Measurements from ENCODE around the gene RILPL1. TPM values are rescaled to one million over a fixed set of nuclear protein-coding genes. Genes with fewer than 3 reads are reported as not detected.
A peak's percentile ranks its signal among the peaks of the same experiment; 100 is the strongest.
"Not testable (repeated sequence)": the region's sequence is repeated elsewhere in the genome, so short reads cannot be mapped to it uniquely, and the experiment has no call there.

RILPL1 gene
- total RNA-seq, 2 experiments from 2014 or later, result 1.5 TPM

- DNase-seq, result no peak
- CTCF ChIA-PET, result no interaction called here
- H3K27ac Mint-ChIP-seq, result no peak overlapping the region
- no peaks in the 10 kb centered on the region for H3K9me3 Mint-ChIP-seq (ENCODE audit: low read depth)
- no peak overlapping the region for H3K4me3 Mint-ChIP-seq
- no peaks in the 10 kb centered on the region for H3K36me3 Mint-ChIP-seq
- no peaks in the 10 kb centered on the region for H3K4me1 Mint-ChIP-seq
- no peak for ATAC-seq
- no peaks in the 10 kb centered on the region for H3K27me3 Mint-ChIP-seq
Measured at GRCh38 chr12:123523518-123523917, 10.0 kb downstream of the RILPL1 start.

- no peaks in the 10 kb centered on the region for H3K9me3 Mint-ChIP-seq (ENCODE audit: low read depth)
- H3K4me3 Mint-ChIP-seq, result no peak overlapping the region
- no peak overlapping the region for H3K27ac Mint-ChIP-seq
- H3K36me3 Mint-ChIP-seq, result no peaks in the 10 kb centered on the region
- H3K4me1 Mint-ChIP-seq, result no peaks in the 10 kb centered on the region
- no peaks in the 10 kb centered on the region for H3K27me3 Mint-ChIP-seq
- no peak for DNase-seq
- CTCF ChIA-PET, result no interaction called here
- ATAC-seq, result no peak
Measured at GRCh38 chr12:123522164-123522563, 11.4 kb downstream of the RILPL1 start.

- H3K4me1 Mint-ChIP-seq, result no peaks in the 10 kb centered on the region
- H3K27ac Mint-ChIP-seq, result no peak overlapping the region
- DNase-seq (no peak), ATAC-seq (no peak)
- H3K27me3 Mint-ChIP-seq, result no peaks in the 10 kb centered on the region
- H3K9me3 Mint-ChIP-seq (ENCODE audit: low read depth), result no peaks in the 10 kb centered on the region
- H3K36me3 Mint-ChIP-seq, result no peaks in the 10 kb centered on the region
- CTCF ChIA-PET, result no interaction called here
- no peak overlapping the region for H3K4me3 Mint-ChIP-seq
Measured at GRCh38 chr12:123520567-123521474, 12.7 kb downstream of the RILPL1 start.

- DNase-seq (no peak), ATAC-seq (no peak)
- Mint-ChIP-seq H3K4me3 (no peak overlapping the region), H3K4me1 (no peaks in the 10 kb centered on the region), H3K27me3 (no peaks in the 10 kb centered on the region), H3K9me3 (ENCODE audit: low read depth) (no peaks in the 10 kb centered on the region), H3K27ac (no peak overlapping the region), H3K36me3 (no peaks in the 10 kb centered on the region)
- CTCF ChIA-PET, result interaction anchor here (0.7 to 1.3 kb wide), 2 partner anchors 10 to 13 kb away, joined by 3 read pairs; no protein-coding TSS in a partner anchor
Measured at GRCh38 chr12:123519141-123520001, 14.1 kb downstream of the RILPL1 start.

- no peaks in the 10 kb centered on the region for H3K4me1 Mint-ChIP-seq
- no peaks in the 10 kb centered on the region for H3K27me3 Mint-ChIP-seq
- no peaks in the 10 kb centered on the region for H3K36me3 Mint-ChIP-seq
- no peaks in the 10 kb centered on the region for H3K9me3 Mint-ChIP-seq (ENCODE audit: low read depth)
- DNase-seq, result no peak
- no peak for ATAC-seq
- H3K27ac Mint-ChIP-seq, result no peak overlapping the region
- no peak overlapping the region for H3K4me3 Mint-ChIP-seq
- CTCF ChIA-PET, result no interaction called here
Measured at GRCh38 chr12:123516216-123516780, 17.2 kb downstream of the RILPL1 start.

- H3K36me3 Mint-ChIP-seq; H3K4me1 Mint-ChIP-seq; H3K9me3 Mint-ChIP-seq (ENCODE audit: low read depth); ATAC-seq; CTCF ChIA-PET; H3K27me3 Mint-ChIP-seq; H3K27ac Mint-ChIP-seq; H3K4me3 Mint-ChIP-seq; DNase-seq: not testable (repeated sequence)
Measured at GRCh38 chr12:123514582-123515221, 18.8 kb downstream of the RILPL1 start.

- H3K27me3 Mint-ChIP-seq, result no peaks in the 10 kb centered on the region
- DNase-seq (no peak), ATAC-seq (peak; percentile 27)
- H3K36me3 Mint-ChIP-seq, result no peaks in the 10 kb centered on the region
- H3K27ac Mint-ChIP-seq, result no peak overlapping the region
- CTCF ChIA-PET, result no interaction called here
- no peaks in the 10 kb centered on the region for H3K9me3 Mint-ChIP-seq (ENCODE audit: low read depth)
- no peaks in the 10 kb centered on the region for H3K4me1 Mint-ChIP-seq
- H3K4me3 Mint-ChIP-seq, result no peak overlapping the region
Measured at GRCh38 chr12:123513805-123514204, 19.7 kb downstream of the RILPL1 start.

- H3K27ac Mint-ChIP-seq, result no peak overlapping the region
- H3K27me3 Mint-ChIP-seq, result no peaks in the 10 kb centered on the region
- CTCF ChIA-PET, result no interaction called here
Measured at GRCh38 chr12:123512838-123513665, 20.5 kb downstream of the RILPL1 start.

GRCh38 chr12:123506843-123507236 lies 26.7 kb downstream of the RILPL1 start:
- Mint-ChIP-seq H3K9me3 (ENCODE audit: low read depth) (no peaks in the 10 kb centered on the region), H3K27ac (no peak overlapping the region), H3K4me1 (no peaks in the 10 kb centered on the region), H3K36me3 (no peaks in the 10 kb centered on the region), H3K4me3 (no peak overlapping the region), H3K27me3 (no peaks in the 10 kb centered on the region)
- DNase-seq (no peak), ATAC-seq (no peak)
- CTCF ChIA-PET, result no interaction called here

More at GRCh38 chr12:123512838-123513665, 20.5 kb downstream of the RILPL1 start:
- Mint-ChIP-seq H3K36me3 (no peaks in the 10 kb centered on the region), H3K4me1 (no peaks in the 10 kb centered on the region), H3K9me3 (ENCODE audit: low read depth) (no peaks in the 10 kb centered on the region), H3K4me3 (no peak overlapping the region)
- DNase-seq, result no peak
- ATAC-seq, result peak; percentile 35

- Mint-ChIP-seq H3K4me1 (no peaks in the 10 kb centered on the region), H3K27me3 (no peaks in the 10 kb centered on the region), H3K9me3 (ENCODE audit: low read depth) (no peaks in the 10 kb centered on the region), H3K27ac (no peak overlapping the region), H3K36me3 (no peaks in the 10 kb centered on the region), H3K4me3 (no peak overlapping the region)
- CTCF ChIA-PET, result no interaction called here
- DNase-seq (no peak), ATAC-seq (no peak)
Measured at GRCh38 chr12:123506059-123506842, 27.3 kb downstream of the RILPL1 start.

- Mint-ChIP-seq H3K27me3 (no peaks in the 10 kb centered on the region), H3K36me3 (no peaks in the 10 kb centered on the region), H3K4me1 (no peaks in the 10 kb centered on the region), H3K9me3 (ENCODE audit: low read depth) (no peaks in the 10 kb centered on the region), H3K4me3 (no peak overlapping the region), H3K27ac (no peak overlapping the region)
- ATAC-seq, result no peak
- no peak for DNase-seq
- CTCF ChIA-PET, result no interaction called here
Measured at GRCh38 chr12:123502163-123502704, 31.3 kb downstream of the RILPL1 start.

- CTCF ChIA-PET, result no interaction called here
- Mint-ChIP-seq H3K36me3 (no peaks in the 10 kb centered on the region), H3K9me3 (ENCODE audit: low read depth) (no peaks in the 10 kb centered on the region), H3K27ac (no peak overlapping the region), H3K4me3 (no peak overlapping the region), H3K4me1 (no peaks in the 10 kb centered on the region), H3K27me3 (no peaks in the 10 kb centered on the region)
- DNase-seq (no peak), ATAC-seq (no peak)
Measured at GRCh38 chr12:123499332-123499731, 34.2 kb downstream of the RILPL1 start.

Data from activated CD8-positive, alpha-beta memory T cell treated with anti-CD3 and anti-CD28 coated beads, Interleukin-2, amount 10 ng/mL, durations not matched to agents 7 days and 5 days (primary cell).